Measurements from ENCODE around the gene MAGI1.

The MAGI1 gene

DNA sequence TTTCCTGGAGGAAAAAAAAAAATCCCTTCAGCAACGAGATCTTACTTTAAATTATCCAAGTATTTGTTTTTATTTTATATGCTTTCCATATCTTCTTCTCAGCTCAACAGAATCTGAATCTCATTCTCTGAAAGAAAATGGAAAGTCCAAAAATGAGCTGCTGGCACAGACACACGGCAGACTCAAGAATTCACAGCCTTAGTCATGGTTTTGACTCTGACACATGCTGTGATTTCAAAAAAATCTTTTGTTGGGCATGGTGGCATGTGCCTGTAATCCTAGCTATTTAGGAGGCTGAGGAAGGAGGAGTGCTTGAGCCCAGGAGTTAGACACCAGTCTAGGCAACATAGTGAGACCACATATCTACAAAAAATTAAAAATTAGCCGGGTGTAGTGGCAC is 565.0 kb downstream of the MAGI1 start:
- H3K4me1 Mint-ChIP-seq = no peaks in the 10 kb centered on the region
- ATAC-seq = no peak
- H3K27ac Mint-ChIP-seq = no peak overlapping the region
- no peaks in the 10 kb centered on the region for H3K9me3 Mint-ChIP-seq
- no peak overlapping the region for H3K4me3 Mint-ChIP-seq
- no peaks in the 10 kb centered on the region for H3K27me3 Mint-ChIP-seq
- no peaks in the 10 kb centered on the region for H3K36me3 Mint-ChIP-seq

DNA sequence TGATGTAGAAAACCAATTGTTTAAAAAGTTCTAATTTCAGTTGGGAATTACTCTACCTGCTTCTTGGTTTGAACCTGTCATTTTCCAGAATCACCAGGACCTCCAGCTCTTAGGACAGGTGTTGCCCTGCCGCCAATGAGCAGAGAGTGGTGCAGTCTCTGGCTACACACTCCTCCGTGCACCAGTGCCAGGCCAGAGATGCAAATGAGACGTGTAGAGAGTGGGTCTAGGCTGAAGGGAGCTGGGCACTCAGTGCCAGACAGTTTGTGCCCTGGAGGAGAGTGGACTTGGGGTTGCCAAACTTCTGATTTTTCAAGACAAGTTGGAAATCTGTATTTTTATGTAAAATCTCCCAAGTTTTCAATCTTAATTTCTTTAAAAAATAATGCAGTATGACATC is 566.2 kb downstream of the MAGI1 start:
- ATAC-seq = no peak
- Mint-ChIP-seq H3K27me3 (no peaks in the 10 kb centered on the region), H3K27ac (no peak overlapping the region), H3K36me3 (no peaks in the 10 kb centered on the region), H3K9me3 (no peaks in the 10 kb centered on the region), H3K4me1 (no peaks in the 10 kb centered on the region), H3K4me3 (no peak overlapping the region)

DNA sequence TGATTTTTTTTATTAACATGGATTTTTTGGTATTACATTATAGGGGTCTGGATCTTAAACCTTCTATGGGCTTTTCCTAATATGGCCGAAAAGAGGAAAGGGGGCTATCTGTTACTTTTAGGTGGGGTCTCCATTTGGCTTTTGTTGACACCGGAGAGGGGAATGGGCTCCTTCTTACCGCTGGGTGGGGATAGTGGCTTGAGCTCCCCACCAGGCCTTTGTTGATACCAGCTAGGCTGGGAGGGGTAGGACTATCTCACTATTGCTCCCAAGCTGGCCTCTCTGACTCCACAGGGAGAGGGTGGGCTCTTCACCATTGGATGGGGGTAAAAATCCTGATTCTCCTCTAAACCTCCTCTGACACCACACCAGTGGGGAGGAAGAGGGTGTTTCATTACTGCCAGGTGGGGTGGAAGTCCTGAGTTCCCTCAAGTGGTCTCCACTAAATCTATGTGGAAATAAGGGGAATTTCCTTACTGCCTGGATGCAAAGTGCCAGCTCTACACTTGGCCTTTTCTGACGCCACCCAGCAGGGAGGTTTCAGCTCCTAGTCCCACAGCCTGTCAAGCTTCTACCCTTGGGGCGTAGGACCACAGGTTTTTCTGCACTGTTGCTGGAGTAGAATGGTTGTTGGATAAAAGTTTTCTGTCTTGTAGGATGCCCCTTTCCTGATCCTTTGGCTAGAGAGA is 572.3 kb downstream of the MAGI1 start:
- no peak overlapping the region for H3K4me3 Mint-ChIP-seq
- ATAC-seq = no peak
- H3K9me3 Mint-ChIP-seq = peaks cover 12% of the 10 kb centered on the region
- H3K4me1 Mint-ChIP-seq = no peaks in the 10 kb centered on the region
- H3K27me3 Mint-ChIP-seq = no peaks in the 10 kb centered on the region
- H3K36me3 Mint-ChIP-seq = no peaks in the 10 kb centered on the region
- H3K27ac Mint-ChIP-seq = no peak overlapping the region

DNA sequence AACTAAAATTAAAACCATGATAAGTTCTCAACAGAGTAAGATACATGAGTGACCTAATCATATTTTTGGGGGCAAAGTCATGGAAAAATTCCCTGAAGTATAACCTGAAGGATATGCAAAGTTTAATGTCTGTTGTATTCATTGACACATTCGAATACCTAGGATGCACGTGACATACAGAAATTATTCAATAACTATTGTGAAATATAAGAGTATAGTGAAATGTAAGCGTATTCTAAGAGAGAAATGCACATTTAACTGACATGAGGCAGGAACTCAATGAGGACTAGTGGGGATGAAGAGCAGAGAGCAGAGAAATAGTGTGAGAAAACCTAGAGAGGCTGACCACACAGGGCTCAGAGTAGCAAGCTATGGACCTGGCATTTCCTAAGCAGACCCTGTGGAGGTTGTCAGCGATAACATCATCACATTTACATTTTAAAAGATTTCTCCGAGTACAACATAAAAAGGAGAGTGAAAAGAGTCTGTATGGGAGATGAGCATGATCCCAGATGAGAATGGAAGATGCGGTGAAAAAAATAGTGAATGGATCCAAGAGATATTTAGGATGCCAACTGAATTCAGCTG is 588.8 kb downstream of the MAGI1 start:
- H3K4me3 Mint-ChIP-seq = no peak overlapping the region
- ATAC-seq = no peak
- peaks cover 10% of the 10 kb centered on the region for H3K9me3 Mint-ChIP-seq
- H3K36me3 Mint-ChIP-seq = no peaks in the 10 kb centered on the region
- H3K27ac Mint-ChIP-seq = no peak overlapping the region
- no peaks in the 10 kb centered on the region for H3K27me3 Mint-ChIP-seq
- H3K4me1 Mint-ChIP-seq = no peaks in the 10 kb centered on the region

DNA sequence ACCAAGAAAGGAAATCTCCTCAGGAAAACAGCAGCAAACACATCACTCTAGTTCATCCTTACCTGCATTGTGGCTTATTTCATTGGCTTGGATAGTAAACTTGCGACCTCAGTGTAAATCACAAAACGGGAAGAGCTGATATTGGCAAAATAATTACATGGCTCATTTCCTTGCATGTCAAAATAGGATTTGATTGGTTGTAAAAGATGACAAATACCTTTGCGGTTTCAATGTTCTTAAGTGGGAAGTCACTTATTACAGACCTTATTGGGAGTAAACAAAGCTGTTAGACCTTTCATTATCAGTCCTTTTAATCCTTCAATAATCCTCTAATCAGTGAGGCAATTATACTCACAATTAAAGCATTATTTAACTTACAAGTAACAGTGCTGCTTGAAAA is 590.6 kb downstream of the MAGI1 start:
- H3K27ac Mint-ChIP-seq = no peak overlapping the region
- peaks cover 10% of the 10 kb centered on the region for H3K9me3 Mint-ChIP-seq
- H3K27me3 Mint-ChIP-seq = no peaks in the 10 kb centered on the region
- no peaks in the 10 kb centered on the region for H3K36me3 Mint-ChIP-seq
- no peak for ATAC-seq
- H3K4me1 Mint-ChIP-seq = no peaks in the 10 kb centered on the region
- no peak overlapping the region for H3K4me3 Mint-ChIP-seq

DNA sequence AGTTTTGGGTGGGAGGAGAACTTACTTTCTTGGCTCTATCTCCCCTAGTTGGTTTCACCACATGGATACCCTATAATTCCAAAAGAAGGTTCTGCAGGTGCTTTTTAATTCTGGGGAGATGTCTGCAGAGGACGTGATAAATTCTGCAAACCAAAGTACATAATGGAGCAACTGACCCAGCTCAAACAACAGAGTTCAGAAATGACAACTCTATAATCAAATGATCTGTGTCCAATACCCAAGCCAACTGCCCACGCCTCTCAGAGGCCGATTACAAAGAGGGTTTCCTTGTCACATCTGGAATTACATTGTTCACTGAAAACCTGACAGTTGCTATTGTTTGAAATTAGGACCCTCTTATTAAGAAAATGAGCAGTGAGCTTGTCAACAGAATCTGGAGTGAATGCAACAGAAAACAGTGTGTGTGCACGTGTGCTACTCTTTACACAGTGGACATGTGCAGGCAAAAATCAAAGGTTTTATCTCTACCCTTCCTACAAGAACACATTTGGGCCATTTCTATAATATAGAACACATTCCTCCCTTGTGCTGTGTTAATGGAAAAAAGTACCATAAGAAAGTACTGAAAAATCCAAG is 593.0 kb downstream of the MAGI1 start:
- no peak for ATAC-seq
- H3K36me3 Mint-ChIP-seq = no peaks in the 10 kb centered on the region
- H3K27me3 Mint-ChIP-seq = no peaks in the 10 kb centered on the region
- no peak overlapping the region for H3K27ac Mint-ChIP-seq
- peaks cover 10% of the 10 kb centered on the region for H3K9me3 Mint-ChIP-seq
- H3K4me3 Mint-ChIP-seq = no peak overlapping the region
- no peaks in the 10 kb centered on the region for H3K4me1 Mint-ChIP-seq

DNA sequence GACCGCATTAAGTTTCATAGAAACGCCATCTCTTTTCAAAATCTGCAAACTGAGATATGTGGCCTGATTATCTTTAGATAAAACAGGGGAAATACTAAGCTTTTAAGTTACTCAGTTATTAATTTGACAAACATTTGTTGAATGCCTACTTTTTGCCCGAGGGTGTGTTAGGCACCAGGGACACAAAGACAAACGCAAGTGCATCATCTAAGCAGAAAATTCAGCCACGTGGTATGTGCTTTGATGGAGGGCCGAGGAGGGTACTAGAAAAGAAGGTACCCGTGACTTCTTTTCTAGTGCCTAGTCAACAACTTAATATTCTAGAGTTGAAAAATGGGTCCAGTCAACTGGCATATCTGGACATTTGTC is 594.3 kb downstream of the MAGI1 start:
- H3K36me3 Mint-ChIP-seq = no peaks in the 10 kb centered on the region
- ATAC-seq = no peak
- no peak overlapping the region for H3K4me3 Mint-ChIP-seq
- H3K9me3 Mint-ChIP-seq = peaks cover 4% of the 10 kb centered on the region
- H3K4me1 Mint-ChIP-seq = no peaks in the 10 kb centered on the region
- H3K27me3 Mint-ChIP-seq = no peaks in the 10 kb centered on the region
- H3K27ac Mint-ChIP-seq = no peak overlapping the region

DNA sequence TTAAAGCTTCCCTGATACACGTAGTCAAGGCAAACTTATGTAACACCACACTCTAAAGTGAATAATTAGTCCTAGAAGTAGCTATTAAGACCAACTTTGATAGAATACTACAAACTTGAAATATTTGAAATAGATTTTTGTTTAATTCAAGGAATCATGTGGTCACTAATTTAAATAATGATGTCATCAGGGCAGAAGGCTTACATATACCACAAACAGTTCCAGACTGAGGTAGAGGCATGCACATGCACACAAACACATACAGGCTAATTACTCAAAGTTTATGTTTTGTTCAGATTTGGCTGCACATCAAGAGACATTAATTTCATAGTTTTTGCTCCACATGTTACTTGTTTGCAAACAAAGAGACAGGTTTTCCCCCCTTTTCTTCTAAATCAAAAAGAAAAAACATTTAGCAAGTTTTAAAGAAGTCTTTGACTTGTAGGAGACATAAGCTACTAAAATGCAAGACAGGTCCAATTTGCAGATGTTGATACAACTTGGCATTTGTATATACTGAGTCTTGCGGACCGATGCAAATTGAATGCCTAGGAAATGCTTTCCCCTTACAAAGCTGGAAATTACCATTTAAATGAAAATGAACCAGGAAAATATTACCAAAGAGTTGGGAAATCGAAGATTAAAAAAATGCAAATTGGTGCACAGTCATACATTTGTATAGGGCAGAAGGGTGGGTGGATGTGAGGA is 594.8 kb downstream of the MAGI1 start:
- H3K9me3 Mint-ChIP-seq = peaks cover 4% of the 10 kb centered on the region
- no peak overlapping the region for H3K4me3 Mint-ChIP-seq
- no peaks in the 10 kb centered on the region for H3K36me3 Mint-ChIP-seq
- H3K4me1 Mint-ChIP-seq = no peaks in the 10 kb centered on the region
- H3K27ac Mint-ChIP-seq = no peak overlapping the region
- ATAC-seq = no peak
- no peaks in the 10 kb centered on the region for H3K27me3 Mint-ChIP-seq

DNA sequence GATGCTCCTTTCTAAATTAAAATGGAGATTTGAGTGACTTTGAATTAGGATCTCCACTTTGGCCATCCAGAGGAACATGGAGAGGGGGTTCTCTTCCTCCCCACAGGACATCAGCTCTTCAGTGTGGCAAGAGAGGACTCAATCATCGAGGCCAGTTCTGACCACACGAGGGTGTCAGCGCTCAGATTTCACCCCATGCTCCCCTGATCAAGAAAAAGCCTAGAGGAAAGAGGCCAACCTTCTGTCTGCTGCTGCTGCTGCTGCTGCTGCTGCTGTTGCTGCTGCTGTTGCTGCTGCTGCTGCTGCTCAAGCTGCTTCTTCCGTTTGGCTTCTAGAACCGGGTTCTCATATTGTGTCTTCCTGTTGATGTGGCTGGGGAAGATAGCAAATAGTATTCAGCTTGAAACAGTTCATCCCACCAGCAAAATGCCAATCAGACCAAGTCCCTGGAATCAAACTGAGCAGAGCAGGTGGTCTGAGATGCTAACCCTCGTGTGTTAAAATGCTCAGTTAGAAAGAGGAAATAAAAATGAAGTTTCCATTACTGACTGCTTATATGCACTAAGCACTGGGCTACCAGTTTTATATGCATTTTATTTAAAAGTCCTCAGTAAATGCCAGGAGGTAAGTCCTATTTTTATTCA is 599.0 kb downstream of the MAGI1 start:
- H3K9me3 Mint-ChIP-seq = no peaks in the 10 kb centered on the region
- H3K27ac Mint-ChIP-seq = no peak overlapping the region
- H3K4me3 Mint-ChIP-seq = no peak overlapping the region
- no peaks in the 10 kb centered on the region for H3K36me3 Mint-ChIP-seq
- ATAC-seq = no peak
- no peaks in the 10 kb centered on the region for H3K27me3 Mint-ChIP-seq
- H3K4me1 Mint-ChIP-seq = no peaks in the 10 kb centered on the region

DNA sequence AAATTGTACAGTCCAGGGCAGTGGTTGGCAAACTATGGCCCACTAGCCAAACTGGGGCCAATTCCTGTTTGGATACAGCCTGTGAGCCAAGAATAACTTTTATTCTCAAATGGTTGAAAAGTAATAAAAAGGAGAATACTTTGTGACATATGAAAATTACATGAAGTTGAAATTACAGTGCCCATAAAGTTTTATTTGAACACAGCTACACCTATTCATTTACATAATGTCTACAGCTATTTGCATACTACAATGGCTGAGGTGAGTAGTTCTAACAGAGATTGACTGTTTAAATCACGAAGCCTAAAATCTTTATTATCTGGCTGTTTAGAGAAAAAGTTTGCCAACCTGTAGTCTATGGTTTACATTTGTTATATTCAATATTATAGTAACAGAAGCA is 600.1 kb downstream of the MAGI1 start:
- no peak for ATAC-seq
- H3K36me3 Mint-ChIP-seq = no peaks in the 10 kb centered on the region
- H3K4me1 Mint-ChIP-seq = no peaks in the 10 kb centered on the region
- H3K27ac Mint-ChIP-seq = no peak overlapping the region
- no peaks in the 10 kb centered on the region for H3K27me3 Mint-ChIP-seq
- no peak overlapping the region for H3K4me3 Mint-ChIP-seq
- H3K9me3 Mint-ChIP-seq = no peaks in the 10 kb centered on the region

DNA sequence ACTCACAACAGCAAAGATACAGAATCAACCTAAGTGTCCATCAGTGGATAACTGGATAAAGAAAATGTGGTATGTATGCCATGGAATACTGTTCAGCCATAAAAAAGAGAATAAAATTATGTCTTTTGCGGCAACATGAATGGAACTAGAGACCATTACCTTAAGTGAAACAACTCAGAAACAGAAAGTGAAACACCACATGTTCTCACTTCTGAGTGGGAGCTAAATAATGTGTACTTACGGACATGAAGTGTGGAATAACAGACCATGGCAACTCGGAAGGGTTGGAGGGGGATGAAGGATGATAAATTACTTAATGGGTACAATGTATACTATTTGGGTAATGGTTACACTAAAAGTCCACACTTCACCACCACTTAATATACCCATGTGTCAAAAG is 600.6 kb downstream of the MAGI1 start:
- H3K4me3 Mint-ChIP-seq = no peak overlapping the region
- no peak for ATAC-seq
- H3K4me1 Mint-ChIP-seq = no peaks in the 10 kb centered on the region
- no peaks in the 10 kb centered on the region for H3K9me3 Mint-ChIP-seq
- no peak overlapping the region for H3K27ac Mint-ChIP-seq
- H3K27me3 Mint-ChIP-seq = no peaks in the 10 kb centered on the region
- no peaks in the 10 kb centered on the region for H3K36me3 Mint-ChIP-seq

DNA sequence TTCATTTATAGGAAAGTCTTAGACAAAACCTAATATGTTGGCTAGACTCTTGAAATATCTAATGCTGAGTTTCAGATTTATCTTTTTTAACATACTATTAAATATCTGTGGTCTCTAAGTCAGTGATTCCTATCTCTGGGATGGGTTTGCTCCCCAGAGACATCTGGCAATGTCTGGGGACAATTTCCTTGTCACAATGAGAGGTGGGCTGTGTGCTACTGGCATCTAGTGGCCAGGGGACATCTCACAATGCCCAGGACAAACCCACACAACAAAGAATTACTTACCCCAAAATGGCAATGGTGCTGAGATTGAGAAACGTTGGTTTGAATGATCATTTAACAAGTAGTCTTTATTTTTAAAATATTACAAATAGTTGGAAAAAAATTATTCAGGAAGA is 602.1 kb downstream of the MAGI1 start:
- no peak overlapping the region for H3K4me3 Mint-ChIP-seq
- no peak overlapping the region for H3K27ac Mint-ChIP-seq
- no peaks in the 10 kb centered on the region for H3K27me3 Mint-ChIP-seq
- H3K9me3 Mint-ChIP-seq = no peaks in the 10 kb centered on the region
- H3K36me3 Mint-ChIP-seq = no peaks in the 10 kb centered on the region
- ATAC-seq = no peak
- no peaks in the 10 kb centered on the region for H3K4me1 Mint-ChIP-seq

DNA sequence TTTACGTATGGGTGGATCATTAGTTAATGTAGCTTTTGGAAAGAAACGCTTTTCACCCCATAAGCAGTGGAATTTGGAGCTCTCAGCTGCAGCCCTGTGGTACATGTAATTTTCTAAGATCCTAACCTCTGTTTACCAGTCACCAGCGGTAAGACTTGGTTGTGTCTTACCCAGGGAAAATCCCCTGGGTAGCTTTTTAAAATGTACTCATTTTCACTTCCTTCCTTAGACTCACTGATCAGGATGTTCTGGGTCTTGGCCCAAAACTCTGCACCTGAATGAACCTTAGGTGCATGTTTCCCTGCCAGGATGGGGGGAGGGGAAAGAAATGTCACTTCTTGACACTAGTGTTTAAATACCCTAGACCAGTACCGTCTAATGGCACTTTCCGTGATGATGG is 605.2 kb downstream of the MAGI1 start:
- no peaks in the 10 kb centered on the region for H3K9me3 Mint-ChIP-seq
- no peaks in the 10 kb centered on the region for H3K36me3 Mint-ChIP-seq
- no peak overlapping the region for H3K27ac Mint-ChIP-seq
- H3K4me1 Mint-ChIP-seq = no peaks in the 10 kb centered on the region
- no peaks in the 10 kb centered on the region for H3K27me3 Mint-ChIP-seq
- no peak for ATAC-seq
- no peak overlapping the region for H3K4me3 Mint-ChIP-seq

DNA sequence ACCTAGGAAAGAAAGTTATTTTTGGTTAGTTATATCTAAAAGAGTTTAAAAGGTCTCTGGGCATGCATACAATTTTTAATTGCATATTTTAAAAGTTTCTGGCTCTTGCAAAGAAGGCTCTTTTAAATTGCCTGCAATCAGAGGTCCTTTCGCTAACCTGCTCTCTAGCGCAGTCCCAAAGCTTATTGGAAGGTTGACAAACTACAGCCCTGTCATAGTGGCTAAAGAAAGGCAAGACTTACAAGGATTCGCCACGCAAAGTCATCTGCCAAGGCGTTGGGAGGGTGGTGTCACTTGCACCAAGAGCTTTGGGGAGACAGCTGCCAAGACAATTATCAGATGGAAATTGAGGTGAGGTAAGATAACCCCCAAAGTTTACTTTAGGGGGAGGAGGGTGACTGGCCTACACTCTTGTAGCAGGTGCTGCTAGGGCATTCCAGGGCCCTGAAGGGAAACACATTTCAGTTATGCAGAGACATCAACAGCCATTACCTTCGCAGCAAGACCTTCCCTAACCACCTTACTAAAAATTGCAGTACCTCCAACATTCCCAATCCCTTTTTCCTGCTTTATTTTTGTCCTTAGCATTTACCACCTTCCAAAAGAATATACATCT is 606.2 kb downstream of the MAGI1 start:
- H3K36me3 Mint-ChIP-seq = no peaks in the 10 kb centered on the region
- H3K9me3 Mint-ChIP-seq = no peaks in the 10 kb centered on the region
- no peak overlapping the region for H3K4me3 Mint-ChIP-seq
- no peaks in the 10 kb centered on the region for H3K27me3 Mint-ChIP-seq
- ATAC-seq = no peak
- H3K27ac Mint-ChIP-seq = no peak overlapping the region
- H3K4me1 Mint-ChIP-seq = no peaks in the 10 kb centered on the region

DNA sequence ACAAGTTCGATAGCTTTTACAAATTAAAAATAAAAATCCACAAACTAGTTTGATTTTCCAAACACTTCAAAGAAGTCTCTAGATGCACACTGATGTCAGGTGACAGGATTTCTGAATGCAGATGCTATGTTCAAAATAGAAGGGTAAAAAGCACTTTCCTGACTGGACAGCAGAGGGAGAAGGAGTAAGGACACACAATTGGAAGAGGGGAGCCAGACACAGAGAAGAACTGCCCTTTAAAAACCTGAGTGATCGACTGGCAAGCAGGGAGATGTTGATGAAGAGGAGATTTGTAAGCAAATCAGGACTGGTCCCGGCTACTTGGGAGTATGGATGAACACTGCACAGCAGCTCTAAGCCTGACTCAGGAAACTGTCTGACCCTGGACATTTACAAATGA is 612.8 kb downstream of the MAGI1 start:
- no peaks in the 10 kb centered on the region for H3K36me3 Mint-ChIP-seq
- no peak overlapping the region for H3K27ac Mint-ChIP-seq
- no peaks in the 10 kb centered on the region for H3K4me1 Mint-ChIP-seq
- ATAC-seq = no peak
- no peak overlapping the region for H3K4me3 Mint-ChIP-seq
- no peaks in the 10 kb centered on the region for H3K9me3 Mint-ChIP-seq
- H3K27me3 Mint-ChIP-seq = no peaks in the 10 kb centered on the region
